Neuronal stem cell (in vitro differentiated cells): ENCODE measurements around the gene GPR161.

ENCODE experiments used
- DNase-seq: peaks from one replicate; pipeline ENCODE4 v3.0.0-alpha.2; 2013; ENCODE audit warnings: low spot score
- H2AFZ ChIP-seq: one replicate; pipeline ENCODE4 v1.6.1; 2013; ENCODE audit warnings: mild to moderate bottlenecking, low read length, inconsistent platforms
- H2AK5ac ChIP-seq: 2 replicates; pipeline ENCODE4 v1.6.1; 2013; ENCODE audit warnings: low read depth, mild to moderate bottlenecking, inconsistent platforms, low read length, moderate library complexity, mixed read lengths
- H2BK120ac ChIP-seq: 2 replicates; pipeline ENCODE4 v1.6.1; 2013; ENCODE audit warnings: low read depth, mild to moderate bottlenecking, inconsistent platforms, low read length, moderate library complexity, mixed read lengths
- H2BK12ac ChIP-seq: one replicate; pipeline ENCODE4 v1.6.1; 2013; ENCODE audit warnings: low read length, inconsistent platforms
- H2BK15ac ChIP-seq: 2 replicates; pipeline ENCODE4 v1.6.1; 2013; ENCODE audit warnings: mild to moderate bottlenecking, low read length, inconsistent platforms, mixed read lengths
- H2BK5ac ChIP-seq: one replicate; pipeline ENCODE4 v1.6.1; 2013; ENCODE audit warnings: inconsistent platforms, mild to moderate bottlenecking, low read length, moderate library complexity
- H3K14ac ChIP-seq: one replicate; pipeline ENCODE4 v1.6.1; 2013; ENCODE audit warnings: low read length, inconsistent platforms
- H3K18ac ChIP-seq: 2 replicates; pipeline ENCODE4 v1.6.1; 2013; ENCODE audit warnings: low read length, inconsistent platforms
- H3K23ac ChIP-seq: 2 replicates; pipeline ENCODE4 v1.6.1; 2013; ENCODE audit warnings: low read depth, mild to moderate bottlenecking, mixed read lengths, low read length, inconsistent platforms; ENCODE audit not compliant: poor library complexity
- H3K27ac ChIP-seq: replicated peaks from 3 replicates; pipeline ENCODE4 v1.5.1; 2013; ENCODE audit warnings: low read length, inconsistent platforms
- H3K27me3 ChIP-seq, 3 experiments: 2 replicates each; pipeline ENCODE4 v1.6.1; 2013; ENCODE audit warnings: low read length in 3 of 3, mild to moderate bottlenecking in 2 of 3, inconsistent platforms in 1 of 3, low read depth in 1 of 3, mixed read lengths in 1 of 3, moderate library complexity in 1 of 3; ENCODE audit not compliant: control insufficient read depth in 3 of 3, insufficient read depth in 3 of 3
- H3K36me3 ChIP-seq, 2 donors: replicated peaks in 1 of 2; 2 replicates each; pipeline ENCODE4 v1.6.1; 2013; ENCODE audit warnings: low read length in 2 of 2; ENCODE audit not compliant: control insufficient read depth in 2 of 2, insufficient read depth in 2 of 2
- H3K4ac ChIP-seq: 2 replicates; pipeline ENCODE4 v1.6.1; 2013; ENCODE audit warnings: inconsistent platforms, mild to moderate bottlenecking, low read length, moderate library complexity
- H3K4me1 ChIP-seq, 2 donors: 1 replicate in 1 of 2; 2 replicates in 1 of 2; pipeline ENCODE4 v1.6.1; 2013; ENCODE audit warnings: low read length in 2 of 2, low read depth in 1 of 2; ENCODE audit not compliant: control insufficient read depth in 2 of 2, insufficient read depth in 1 of 2
- H3K4me2 ChIP-seq: one replicate; pipeline ENCODE4 v1.6.1; 2013; ENCODE audit warnings: mild to moderate bottlenecking, low read length, inconsistent platforms; ENCODE audit not compliant: insufficient read depth, poor library complexity, severe bottlenecking
- H3K4me3 ChIP-seq, 2 donors: 2 replicates each; pipeline ENCODE4 v1.5.1; 2013; ENCODE audit warnings: low read length in 2 of 2, mild to moderate bottlenecking in 2 of 2, inconsistent platforms in 1 of 2, moderate library complexity in 1 of 2
- H3K79me1 ChIP-seq: one replicate; pipeline ENCODE4 v1.6.1; 2013; ENCODE audit warnings: low read depth, mild to moderate bottlenecking, inconsistent platforms, low read length, moderate library complexity
- H3K9ac ChIP-seq: one replicate; pipeline ENCODE4 v1.6.1; 2013; ENCODE audit warnings: mild to moderate bottlenecking, low read depth, low read length, inconsistent platforms; ENCODE audit not compliant: poor library complexity
- H3K9me3 ChIP-seq, 2 donors: replicated peaks in 1 of 2; 2 replicates each; pipeline versions ENCODE3 to v1.6.1; 2013; ENCODE audit warnings: low read length in 2 of 2, mild to moderate bottlenecking in 2 of 2, inconsistent platforms in 1 of 2, low read depth in 1 of 2, mixed read lengths in 1 of 2, moderate library complexity in 1 of 2; ENCODE audit not compliant: control insufficient read depth in 2 of 2, insufficient read depth in 1 of 2
- H4K8ac ChIP-seq: one replicate; pipeline ENCODE4 v1.6.1; 2013; ENCODE audit warnings: low read depth, mild to moderate bottlenecking, inconsistent platforms, low read length, moderate library complexity
- H4K91ac ChIP-seq: one replicate; pipeline ENCODE4 v1.6.1; 2013; ENCODE audit warnings: low read length, low read depth, mild to moderate bottlenecking, inconsistent platforms; ENCODE audit not compliant: poor library complexity
- WGBS, 2 donors: extraction: QIAGEN DNeasy Blood & Tissue Kit; methylation state at CpG; one replicate each; pipeline ENCODE4 v1.1.7; 2013; ENCODE audit warnings: missing lambda C conversion rate in 2 of 2, mixed read lengths in 1 of 2; ENCODE audit not compliant: insufficient read length in 2 of 2, insufficient replicate concordance in 1 of 2; ENCODE audit errors: extremely low coverage in 2 of 2; 5-methylcytosine and 5-hydroxymethylcytosine counted together

The GPR161 gene

GRCh38 chr1:168137515-168137821 is 738 bp upstream of the GPR161 start:
- Histone ChIP-seq H2BK15ac (peak overlapping the region; percentile 25), H3K4me2 (peak overlapping the region; percentile 70), H2BK5ac (peak overlapping the region; percentile 43), H3K18ac (peak overlapping the region; percentile 86), H4K91ac (no peak overlapping the region), H3K14ac (no peak overlapping the region), H3K27me3 (no peaks in the 10 kb centered on the region), H2BK12ac (no peak overlapping the region), H3K9ac (peak overlapping the region; percentile 92), H3K4me3 (peak overlapping the region; percentile 59 to 83), H4K8ac (no peak overlapping the region), H3K79me1 (peaks cover 2% of the 10 kb centered on the region), H3K9me3 (no peaks in the 10 kb centered on the region), H3K27ac (peak overlapping the region; percentile 82), H3K4ac (no peak overlapping the region), H3K23ac (no peak overlapping the region), H2AFZ (peak overlapping the region; percentile 88), H3K36me3 (peaks cover 0 to 15% of the 10 kb centered on the region in 2 donors), H2AK5ac (no peak overlapping the region), H3K4me1 (peaks cover 11 to 20% of the 10 kb centered on the region in 2 donors), H2BK120ac (no peak overlapping the region)
- WGBS, 2 donors: no CpG with 5 or more reads among the region's 6 CpGs
- no peak for DNase-seq

GRCh38 chr1:168135921-168136708 is 615 bp downstream of the GPR161 start:
- Histone ChIP-seq H3K27ac (peak overlapping the region; percentile 72), H2AK5ac (peak overlapping the region; percentile 83), H2BK5ac (peak overlapping the region; percentile 43), H3K14ac (peak overlapping the region; percentile 92), H3K18ac (peak overlapping the region; percentile 98), H2AFZ (peak overlapping the region; percentile 95), H3K27me3 (no peaks in the 10 kb centered on the region), H3K4me3 (peak overlapping the region; percentile 59 to 88), H3K4ac (no peak overlapping the region), H3K4me2 (peak overlapping the region; percentile 74), H2BK120ac (peak overlapping the region; percentile 69), H2BK15ac (peak overlapping the region; percentile 54), H2BK12ac (no peak overlapping the region), H3K36me3 (peaks cover 1 to 17% of the 10 kb centered on the region in 2 donors), H3K9me3 (no peaks in the 10 kb centered on the region), H4K8ac (peak overlapping the region; percentile 3), H3K23ac (peak overlapping the region; percentile 86), H3K79me1 (peaks cover 2% of the 10 kb centered on the region), H3K9ac (peak overlapping the region; percentile 94), H3K4me1 (peaks cover 7 to 20% of the 10 kb centered on the region in 2 donors), H4K91ac (no peak overlapping the region)
- no CpG with 5 or more reads among the region's 63 CpGs for WGBS, 2 donors
- no peak for DNase-seq

- no peak for DNase-seq
- H3K18ac ChIP-seq: no peak overlapping the region
- peaks cover 2% of the 10 kb centered on the region for H3K79me1 ChIP-seq
- no peak overlapping the region for H2AK5ac ChIP-seq
- H4K8ac ChIP-seq: peak overlapping the region; percentile 3
- peak overlapping the region; percentile 74 for H3K4me2 ChIP-seq
- H2BK15ac ChIP-seq: no peak overlapping the region
- H2AFZ ChIP-seq: peak overlapping the region; percentile 95
- H3K4ac ChIP-seq: no peak overlapping the region
- no CpG with 5 or more reads among the region's 12 CpGs for WGBS, 2 donors
- no peak overlapping the region for H4K91ac ChIP-seq
- no peak overlapping the region for H3K14ac ChIP-seq
- no peak overlapping the region for H2BK120ac ChIP-seq
- H2BK12ac ChIP-seq: no peak overlapping the region
- no peak overlapping the region for H3K27ac ChIP-seq
- no peaks in the 10 kb centered on the region for H3K9me3 ChIP-seq
- no peak overlapping the region for H3K23ac ChIP-seq
- H3K4me1 ChIP-seq: peaks cover 7 to 20% of the 10 kb centered on the region in 2 donors
- H3K27me3 ChIP-seq: no peaks in the 10 kb centered on the region
- peaks cover 5 to 25% of the 10 kb centered on the region in 2 donors for H3K36me3 ChIP-seq
- peak overlapping the region; percentile 59 to 88 for H3K4me3 ChIP-seq
- peak overlapping the region; percentile 94 for H3K9ac ChIP-seq
- H2BK5ac ChIP-seq: no peak overlapping the region
Observed at GRCh38 chr1:168135116-168135920, 1.4 kb downstream of the GPR161 start.

- peaks cover 7 to 20% of the 10 kb centered on the region in 2 donors for H3K4me1 ChIP-seq
- H3K27ac ChIP-seq: no peak overlapping the region
- no peak overlapping the region for H2BK12ac ChIP-seq
- DNase-seq: no peak
- H2BK15ac ChIP-seq: no peak overlapping the region
- peaks cover 11 to 32% of the 10 kb centered on the region in 2 donors for H3K36me3 ChIP-seq
- peaks cover 4% of the 10 kb centered on the region for H3K79me1 ChIP-seq
- no peak overlapping the region for H2AK5ac ChIP-seq
- H4K8ac ChIP-seq: no peak overlapping the region
- no peak overlapping the region for H2BK120ac ChIP-seq
- peak overlapping the region in 1 of 2 donors; percentile 59 for H3K4me3 ChIP-seq
- no CpG with 5 or more reads among the region's 7 CpGs for WGBS, 2 donors
- H3K27me3 ChIP-seq: no peaks in the 10 kb centered on the region
- no peak overlapping the region for H3K4me2 ChIP-seq
- H4K91ac ChIP-seq: no peak overlapping the region
- H2AFZ ChIP-seq: no peak overlapping the region
- no peak overlapping the region for H2BK5ac ChIP-seq
- H3K4ac ChIP-seq: no peak overlapping the region
- H3K9me3 ChIP-seq: no peaks in the 10 kb centered on the region
- H3K23ac ChIP-seq: no peak overlapping the region
- H3K18ac ChIP-seq: no peak overlapping the region
- H3K9ac ChIP-seq: no peak overlapping the region
- no peak overlapping the region for H3K14ac ChIP-seq
Observed at GRCh38 chr1:168134642-168135041, 2.1 kb downstream of the GPR161 start.
